ENCODE measurements around the gene DIO1.

- TF ChIP-seq, protein P1, sequence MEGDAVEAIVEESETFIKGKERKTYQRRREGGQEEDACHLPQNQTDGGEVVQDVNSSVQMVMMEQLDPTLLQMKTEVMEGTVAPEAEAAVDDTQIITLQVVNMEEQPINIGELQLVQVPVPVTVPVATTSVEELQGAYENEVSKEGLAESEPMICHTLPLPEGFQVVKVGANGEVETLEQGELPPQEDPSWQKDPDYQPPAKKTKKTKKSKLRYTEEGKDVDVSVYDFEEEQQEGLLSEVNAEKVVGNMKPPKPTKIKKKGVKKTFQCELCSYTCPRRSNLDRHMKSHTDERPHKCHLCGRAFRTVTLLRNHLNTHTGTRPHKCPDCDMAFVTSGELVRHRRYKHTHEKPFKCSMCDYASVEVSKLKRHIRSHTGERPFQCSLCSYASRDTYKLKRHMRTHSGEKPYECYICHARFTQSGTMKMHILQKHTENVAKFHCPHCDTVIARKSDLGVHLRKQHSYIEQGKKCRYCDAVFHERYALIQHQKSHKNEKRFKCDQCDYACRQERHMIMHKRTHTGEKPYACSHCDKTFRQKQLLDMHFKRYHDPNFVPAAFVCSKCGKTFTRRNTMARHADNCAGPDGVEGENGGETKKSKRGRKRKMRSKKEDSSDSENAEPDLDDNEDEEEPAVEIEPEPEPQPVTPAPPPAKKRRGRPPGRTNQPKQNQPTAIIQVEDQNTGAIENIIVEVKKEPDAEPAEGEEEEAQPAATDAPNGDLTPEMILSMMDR (IDR thresholded peaks at IDR 0.05): no peak
- no peak for TF ChIP-seq REST (IDR thresholded peaks at IDR 0.05; ENCODE audit: insufficient read depth in 1 of 2, low read depth in 2 of 2, low read length in 1 of 2)
Measured at GRCh38 chr1:53947172-53947907, 53.4 kb downstream of the DIO1 start.

All from Panc1 (cell line).